ENCODE results near the gene SCN3B.

SCN3B gene, protein sequence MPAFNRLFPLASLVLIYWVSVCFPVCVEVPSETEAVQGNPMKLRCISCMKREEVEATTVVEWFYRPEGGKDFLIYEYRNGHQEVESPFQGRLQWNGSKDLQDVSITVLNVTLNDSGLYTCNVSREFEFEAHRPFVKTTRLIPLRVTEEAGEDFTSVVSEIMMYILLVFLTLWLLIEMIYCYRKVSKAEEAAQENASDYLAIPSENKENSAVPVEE

DNA sequence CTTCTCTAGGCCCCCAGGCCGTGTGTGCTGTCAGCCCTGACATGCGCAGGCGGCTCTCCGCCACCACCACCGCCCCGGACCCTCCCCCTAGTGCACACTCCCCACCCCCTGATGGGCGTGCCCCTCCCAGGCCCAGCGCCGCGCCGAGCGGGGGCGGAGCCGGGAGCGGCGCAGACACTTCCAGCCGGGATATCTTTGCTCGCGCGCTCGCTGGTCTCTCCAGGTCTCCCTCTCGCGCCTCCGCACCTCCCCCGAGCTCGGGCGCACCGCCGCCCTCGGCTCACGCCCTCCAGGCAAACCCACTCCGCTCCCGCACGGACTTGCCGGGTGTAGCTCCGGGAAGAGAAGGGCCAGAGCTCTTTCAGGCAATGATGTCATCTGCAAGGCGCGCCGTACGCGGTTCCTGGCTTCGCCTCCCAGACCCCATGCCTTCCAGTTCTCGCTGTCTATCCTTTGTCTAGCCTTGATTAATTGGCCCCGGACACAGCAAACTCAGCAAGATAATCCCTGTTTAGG, at the start of gene SCN3B:
Gene SCN3B (minus strand): TSS at position 59 of the 516 bp plus-strand sequence. CDS start 823 bp downstream, outside the sequence.
- H3K4me3 ChIP-seq (ENCODE audit: low read length): peak within 1 kb of the TSS; percentile 72
- TF ChIP-seq, protein P1, sequence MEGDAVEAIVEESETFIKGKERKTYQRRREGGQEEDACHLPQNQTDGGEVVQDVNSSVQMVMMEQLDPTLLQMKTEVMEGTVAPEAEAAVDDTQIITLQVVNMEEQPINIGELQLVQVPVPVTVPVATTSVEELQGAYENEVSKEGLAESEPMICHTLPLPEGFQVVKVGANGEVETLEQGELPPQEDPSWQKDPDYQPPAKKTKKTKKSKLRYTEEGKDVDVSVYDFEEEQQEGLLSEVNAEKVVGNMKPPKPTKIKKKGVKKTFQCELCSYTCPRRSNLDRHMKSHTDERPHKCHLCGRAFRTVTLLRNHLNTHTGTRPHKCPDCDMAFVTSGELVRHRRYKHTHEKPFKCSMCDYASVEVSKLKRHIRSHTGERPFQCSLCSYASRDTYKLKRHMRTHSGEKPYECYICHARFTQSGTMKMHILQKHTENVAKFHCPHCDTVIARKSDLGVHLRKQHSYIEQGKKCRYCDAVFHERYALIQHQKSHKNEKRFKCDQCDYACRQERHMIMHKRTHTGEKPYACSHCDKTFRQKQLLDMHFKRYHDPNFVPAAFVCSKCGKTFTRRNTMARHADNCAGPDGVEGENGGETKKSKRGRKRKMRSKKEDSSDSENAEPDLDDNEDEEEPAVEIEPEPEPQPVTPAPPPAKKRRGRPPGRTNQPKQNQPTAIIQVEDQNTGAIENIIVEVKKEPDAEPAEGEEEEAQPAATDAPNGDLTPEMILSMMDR (conservative IDR thresholded peaks at IDR 0.05; ENCODE audit: low read length): no peak
- peak; percentile 39 for DNase-seq (ENCODE audit: low read depth)

DNA sequence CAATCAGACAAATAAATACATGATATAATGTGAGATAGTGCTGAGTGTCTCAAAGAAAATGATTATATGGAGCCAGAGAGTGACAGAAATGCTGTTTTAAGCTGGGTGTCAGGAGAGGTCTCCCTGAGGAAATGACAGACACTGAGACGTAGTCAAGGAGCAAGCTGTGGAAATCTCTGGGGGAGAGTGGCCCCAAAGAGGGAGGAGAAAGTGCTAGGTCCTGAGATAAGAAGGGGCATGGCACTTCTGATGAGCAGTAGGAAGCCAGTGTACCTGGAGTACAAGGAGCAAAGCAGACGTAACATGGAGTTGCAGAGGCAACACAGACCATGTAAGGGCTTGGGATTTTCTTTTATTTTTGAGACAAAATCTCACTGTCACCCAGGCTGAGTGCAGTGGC, 48.3 kb upstream of the SCN3B start:
- H3K4me3 ChIP-seq (ENCODE audit: low read length): no peak overlapping the region
- TF ChIP-seq, protein P1 (conservative IDR thresholded peaks at IDR 0.05; ENCODE audit: low read length): no peak
- no peak for DNase-seq (ENCODE audit: low read depth)

DNA sequence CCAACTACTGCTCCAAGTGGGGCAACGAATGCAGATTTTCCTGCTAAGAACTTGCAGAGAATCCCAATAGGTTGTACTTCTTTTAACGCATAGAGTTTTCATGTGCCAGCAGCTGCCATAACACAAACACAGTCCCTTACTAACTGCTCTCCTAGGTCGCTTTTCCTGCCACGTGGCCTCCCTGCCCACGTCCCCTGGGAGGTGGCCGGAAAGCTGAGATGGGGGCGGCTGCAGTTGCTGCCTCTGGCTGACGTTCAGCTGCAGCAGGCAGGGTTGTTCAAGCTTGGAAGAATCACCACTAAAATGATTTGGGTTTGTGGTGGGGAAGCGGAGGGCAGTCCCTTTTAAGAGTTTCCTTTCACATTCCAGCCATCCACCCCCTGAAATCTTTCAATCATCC, 47.7 kb upstream of the SCN3B start:
- TF ChIP-seq, protein P1 (conservative IDR thresholded peaks at IDR 0.05; ENCODE audit: low read length): no peak
- no peak overlapping the region for H3K4me3 ChIP-seq (ENCODE audit: low read length)
- no peak for DNase-seq (ENCODE audit: low read depth)

DNA sequence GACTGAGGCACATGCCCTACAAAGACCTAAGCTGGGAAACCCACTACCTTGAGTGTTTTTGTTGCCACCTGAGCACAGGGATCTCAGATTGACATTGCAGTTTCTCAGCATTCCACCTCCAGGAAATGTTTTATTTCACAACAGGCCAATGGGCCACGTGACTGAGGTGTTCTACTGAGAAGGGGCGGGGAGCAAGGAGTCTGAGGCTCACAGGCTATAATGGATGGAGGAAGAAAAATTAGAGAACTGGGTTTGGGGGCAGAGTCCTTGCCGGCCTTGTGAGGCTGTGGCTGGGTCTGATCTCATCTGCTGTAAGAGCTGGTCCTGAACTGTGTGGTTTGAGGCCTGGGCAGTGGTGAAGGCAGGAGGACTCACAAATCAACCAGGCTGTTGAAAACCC, 46.3 kb upstream of the SCN3B start:
- no peak for DNase-seq (ENCODE audit: low read depth)
- TF ChIP-seq, protein P1 (conservative IDR thresholded peaks at IDR 0.05; ENCODE audit: low read length): no peak

DNA sequence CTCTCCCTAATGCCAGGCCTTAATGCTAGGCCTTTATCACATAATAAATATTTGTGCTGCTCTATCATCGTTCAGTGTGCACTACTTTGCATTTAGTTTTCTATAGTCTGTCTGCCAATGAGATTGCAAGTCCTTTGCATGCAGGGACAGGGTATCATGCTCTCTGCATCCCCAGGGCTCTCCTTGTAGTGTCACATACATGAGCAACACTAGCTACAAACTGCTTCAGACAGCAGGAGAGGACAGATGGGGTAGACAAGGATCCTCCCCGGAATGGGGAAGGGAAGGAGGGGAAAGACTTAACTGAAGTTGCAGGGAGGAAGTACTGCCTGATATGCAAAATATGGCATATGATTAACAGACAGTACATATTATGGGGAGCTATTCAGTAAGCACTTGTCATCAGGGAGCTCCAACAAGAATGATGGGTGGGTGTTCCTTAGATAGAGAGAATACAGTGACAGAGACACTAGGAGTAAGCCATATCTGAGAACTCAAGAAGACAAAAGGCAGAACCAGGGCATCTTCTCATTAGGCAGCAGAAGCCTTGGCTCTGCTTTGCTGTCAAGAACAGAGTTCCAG, 44.2 kb upstream of the SCN3B start:
- H3K4me3 ChIP-seq (ENCODE audit: low read length): no peak overlapping the region
- TF ChIP-seq, protein P1 (conservative IDR thresholded peaks at IDR 0.05; ENCODE audit: low read length): no peak
- no peak for DNase-seq (ENCODE audit: low read depth)

More for the DNA sequence above, 46.3 kb upstream of the SCN3B start:
- no peak overlapping the region for H3K4me3 ChIP-seq (ENCODE audit: low read length)

DNA sequence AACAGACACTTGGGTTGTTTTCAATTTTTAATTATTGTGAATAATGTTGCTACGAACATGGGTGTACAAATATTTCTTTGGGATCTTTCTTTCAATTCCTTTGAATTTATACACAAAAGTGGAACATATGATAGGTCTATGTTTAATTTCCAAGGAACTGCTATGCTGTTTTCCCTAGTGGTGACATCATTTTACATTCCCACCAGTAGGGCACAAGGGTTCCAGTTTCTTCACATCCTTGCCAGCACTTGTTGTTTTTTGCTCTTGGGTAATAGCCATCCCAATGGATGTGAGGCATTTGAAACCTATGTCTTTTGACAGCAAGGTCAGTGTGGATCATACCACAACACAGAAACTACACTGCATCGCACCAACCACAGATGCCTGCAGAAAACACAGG, 41.8 kb upstream of the SCN3B start:
- DNase-seq (ENCODE audit: low read depth): peak; percentile 36
- H3K4me3 ChIP-seq (ENCODE audit: low read length): no peak overlapping the region

More for the DNA sequence above, 41.8 kb upstream of the SCN3B start:
- TF ChIP-seq, protein P1 (conservative IDR thresholded peaks at IDR 0.05; ENCODE audit: low read length): no peak; the same call in 1 of the 2 replicates

Measured in AG10803 (cell line).